Aorta (tissue), 5 donors: ENCODE data around the gene EDN1. TPM values are rescaled to one million over a fixed set of nuclear protein-coding genes. Genes with fewer than 3 reads are reported as not detected.

ENCODE experiments used
- ATAC-seq: fragments of 200-7000 bp; cut with Tn5 transposase; one replicate; pipeline ENCODE4 v1.9.1; 2022; ENCODE audit warnings: moderate library complexity; ENCODE audit not compliant: low FRiP score
- DNase-seq, 2 donors: peaks; one replicate each; pipeline ENCODE4 v3.0.0-alpha.2; 2020
- H3K27ac ChIP-seq, 2 donors: one replicate each; pipeline ENCODE4 v1.5.1; 2013; ENCODE audit warnings: low read length in 2 of 2, mild to moderate bottlenecking in 2 of 2, moderate library complexity in 2 of 2, control low read depth in 1 of 2, inconsistent platforms in 1 of 2, low read depth in 1 of 2
- H3K27me3 ChIP-seq, 2 donors: one replicate each; pipeline ENCODE4 v1.6.1; 2013; ENCODE audit warnings: control low read depth in 1 of 2, low read length in 1 of 2, mild to moderate bottlenecking in 1 of 2, moderate library complexity in 1 of 2; ENCODE audit not compliant: insufficient read depth in 2 of 2, control insufficient read depth in 1 of 2
- H3K36me3 ChIP-seq, 2 donors: one replicate each; pipeline ENCODE4 v1.6.1; 2013; ENCODE audit warnings: control low read depth in 1 of 2, low read length in 1 of 2, mild to moderate bottlenecking in 1 of 2; ENCODE audit not compliant: insufficient read depth in 2 of 2, control insufficient read depth in 1 of 2
- H3K4me1 ChIP-seq, 2 donors: one replicate each; pipeline ENCODE4 v1.6.1; 2013; ENCODE audit warnings: low read length in 2 of 2, control low read depth in 1 of 2, mild to moderate bottlenecking in 1 of 2, moderate library complexity in 1 of 2; ENCODE audit not compliant: insufficient read depth in 2 of 2, control insufficient read depth in 1 of 2
- H3K4me3 ChIP-seq, 2 donors: one replicate each; pipeline ENCODE4 v1.5.1; 2013; ENCODE audit warnings: low read length in 2 of 2, control low read depth in 1 of 2, mild to moderate bottlenecking in 1 of 2
- H3K9me3 ChIP-seq: one replicate; pipeline ENCODE4 v1.6.1; 2013; ENCODE audit warnings: mild to moderate bottlenecking, low read length; ENCODE audit not compliant: control insufficient read depth
- WGBS, 2 donors: extraction: QIAGEN DNeasy Blood & Tissue Kit; methylation state at CpG; one replicate each; pipeline ENCODE4 v1.1.7; 2013; 5-methylcytosine and 5-hydroxymethylcytosine counted together
- intact Hi-C, 2 donors: fragments of 100-400 bp; cut with DNase I; formaldehyde crosslinking; loops; one replicate each; pipeline versions ENCODE4 v1.14.2 to v1.15.0; 2022
- polyA plus RNA-seq, 2 donors: library from polyadenylated mRNA; stranded (reverse); fragments of 200-250 nt; gene quantifications; one replicate each; pipeline ENCODE4 v1.2.3, GENCODE V29; 2013
- total RNA-seq, 2 donors: library from RNA; stranded (reverse); fragmentation: NEBNext Ultra II Directional; extraction: Animal tissue kit (Norgen Biotek cat#: 25700); gene quantifications; one replicate each; pipeline ENCODE4 v1.2.1, GENCODE V29; 2021
- donor health status: healthy with polysubstance abuse.
- donor health status: Bipolar disorder and iron deficiency.
- donor health status: DM: no; HTN: no; CAD: no.
- donor health status: DM: no; HTN: no; CAD: no.
- donor health status: DM: yes; HTN: yes; CAD: no.

EDN1 gene
- total and polyA plus RNA-seq, 4 donors: 3.3 to 10.7 (median 6.7) TPM

- WGBS, 2 donors: 26 to 42% methylated on average over 14 of the region's 14 CpGs
- ATAC-seq: peak; percentile 6
- peak overlapping the region in 1 of 2 donors; percentile 34 for H3K4me3 ChIP-seq
These were observed 5.5 kb downstream of the EDN1 start for GRCh38 chr6:12295558-12296254.

GRCh38 chr6:12296255-12296573 is 6.1 kb downstream of the EDN1 start:
- Histone ChIP-seq H3K27ac (peak overlapping the region in 1 of 2 donors; percentile 99), H3K9me3 (no peaks in the 10 kb centered on the region), H3K4me1 (peaks cover 0 to 4% of the 10 kb centered on the region in 2 donors), H3K36me3 (no peaks in the 10 kb centered on the region), H3K27me3 (no peaks in the 10 kb centered on the region), H3K4me3 (peak overlapping the region in 1 of 2 donors; percentile 34)
- intact Hi-C loops: loop anchor here (5.0 to 10.0 kb wide), 5 partner anchors 46 to 599 kb away; no protein-coding TSS in a partner anchor
- ATAC-seq: peak; percentile 49
- 4 to 6% methylated on average over 5 of the region's 5 CpGs for WGBS, 2 donors
- DNase-seq: peak in 1 of 2 donors; percentile 59

More at GRCh38 chr6:12295558-12296254, 5.5 kb downstream of the EDN1 start:
- no peaks in the 10 kb centered on the region for H3K36me3 ChIP-seq
- DNase-seq: peak in 1 of 2 donors; percentile 51
- H3K27me3 ChIP-seq: no peaks in the 10 kb centered on the region
- peak overlapping the region in 1 of 2 donors; percentile 99 for H3K27ac ChIP-seq
- no peaks in the 10 kb centered on the region for H3K9me3 ChIP-seq
- H3K4me1 ChIP-seq: peaks cover 0 to 4% of the 10 kb centered on the region in 2 donors
- intact Hi-C loops: loop anchor here (5.0 to 10.0 kb wide), 5 partner anchors 47 to 599 kb away; no protein-coding TSS in a partner anchor

- ATAC-seq (no peak), DNase-seq (no peak)
- intact Hi-C loops: loop anchor here (5.0 to 10.0 kb wide), 5 partner anchors 46 to 598 kb away; no protein-coding TSS in a partner anchor
- Histone ChIP-seq H3K9me3 (no peaks in the 10 kb centered on the region), H3K27ac (no peak overlapping the region), H3K36me3 (no peaks in the 10 kb centered on the region), H3K4me1 (peaks cover 0 to 4% of the 10 kb centered on the region in 2 donors), H3K27me3 (no peaks in the 10 kb centered on the region), H3K4me3 (no peak overlapping the region)
- WGBS, 2 donors: 63 to 64% methylated on average over 3 of the region's 3 CpGs
These were observed 6.4 kb downstream of the EDN1 start for GRCh38 chr6:12296604-12297003.

- intact Hi-C loops: loop anchor here (5.0 to 10.0 kb wide), 5 partner anchors 45 to 597 kb away; no protein-coding TSS in a partner anchor
- DNase-seq (no peak), ATAC-seq (no peak)
- H3K4me3 ChIP-seq: no peak overlapping the region
- 73 to 83% methylated on average over 3 of the region's 3 CpGs for WGBS, 2 donors
- H3K36me3 ChIP-seq: no peaks in the 10 kb centered on the region
- no peaks in the 10 kb centered on the region for H3K27me3 ChIP-seq
- peak overlapping the region in 1 of 2 donors; percentile 33 for H3K27ac ChIP-seq
- H3K9me3 ChIP-seq: no peaks in the 10 kb centered on the region
- peaks cover 0 to 4% of the 10 kb centered on the region in 2 donors for H3K4me1 ChIP-seq
These were observed 7.3 kb downstream of the EDN1 start for GRCh38 chr6:12297363-12298016.

- Histone ChIP-seq H3K9me3 (no peaks in the 10 kb centered on the region), H3K4me1 (peaks cover 0 to 4% of the 10 kb centered on the region in 2 donors), H3K4me3 (no peak overlapping the region), H3K27me3 (no peaks in the 10 kb centered on the region), H3K36me3 (no peaks in the 10 kb centered on the region), H3K27ac (no peak overlapping the region)
- DNase-seq (no peak), ATAC-seq (no peak)
- 73 to 80% methylated on average over 7 of the region's 7 CpGs for WGBS, 2 donors
- intact Hi-C loops: loop anchor here (5.0 to 10.0 kb wide), 5 partner anchors 44 to 597 kb away; no protein-coding TSS in a partner anchor
These were observed 8.1 kb downstream of the EDN1 start for GRCh38 chr6:12298017-12298978.

GRCh38 chr6:12298995-12299394 is 8.8 kb downstream of the EDN1 start:
- no peak for DNase-seq
- H3K4me1 ChIP-seq: peaks cover 0 to 4% of the 10 kb centered on the region in 2 donors
- H3K27me3 ChIP-seq: no peaks in the 10 kb centered on the region
- intact Hi-C loops: loop anchor here (5.0 to 10.0 kb wide), 5 partner anchors 43 to 596 kb away; no protein-coding TSS in a partner anchor
- no peaks in the 10 kb centered on the region for H3K9me3 ChIP-seq
- no peak overlapping the region for H3K27ac ChIP-seq
- no peak overlapping the region for H3K4me3 ChIP-seq
- 47 to 50% methylated on average over 1 of the region's 1 CpG for WGBS, 2 donors
- no peak for ATAC-seq
- no peaks in the 10 kb centered on the region for H3K36me3 ChIP-seq

GRCh38 chr6:12301018-12301417 is 10.9 kb downstream of the EDN1 start:
- intact Hi-C loops: no loop called here
- Histone ChIP-seq H3K27ac (no peak overlapping the region), H3K4me3 (no peak overlapping the region), H3K9me3 (no peaks in the 10 kb centered on the region), H3K4me1 (peaks cover 0 to 2% of the 10 kb centered on the region in 2 donors), H3K27me3 (no peaks in the 10 kb centered on the region), H3K36me3 (no peaks in the 10 kb centered on the region)
- ATAC-seq: no peak
- 93 to 94% methylated on average over 3 of the region's 3 CpGs for WGBS, 2 donors
- DNase-seq: no peak

- 98% methylated on average over 2 of the region's 2 CpGs for WGBS, 2 donors
- no peak overlapping the region for H3K27ac ChIP-seq
- no peak for DNase-seq
- ATAC-seq: no peak
- H3K9me3 ChIP-seq: no peaks in the 10 kb centered on the region
- H3K4me3 ChIP-seq: no peak overlapping the region
- no peaks in the 10 kb centered on the region for H3K4me1 ChIP-seq
- no peaks in the 10 kb centered on the region for H3K27me3 ChIP-seq
- intact Hi-C loops: no loop called here
- no peaks in the 10 kb centered on the region for H3K36me3 ChIP-seq
These were observed 14.3 kb downstream of the EDN1 start for GRCh38 chr6:12304487-12304886.
